Measurements from ENCODE around the gene LLGL2.

LLGL2 gene

GRCh38 chr17:75535871-75536270 is 10.4 kb downstream of the LLGL2 start:
- H3K4me3 ChIP-seq (ENCODE audit: low read depth, low read length), result no peak overlapping the region
- DNase-seq (ENCODE audit: low read depth), result no peak
- no peak for TF ChIP-seq CTCF (IDR thresholded peaks at IDR 0.05; ENCODE audit: control insufficient read depth, extremely low read depth, insufficient read depth)

DNA sequence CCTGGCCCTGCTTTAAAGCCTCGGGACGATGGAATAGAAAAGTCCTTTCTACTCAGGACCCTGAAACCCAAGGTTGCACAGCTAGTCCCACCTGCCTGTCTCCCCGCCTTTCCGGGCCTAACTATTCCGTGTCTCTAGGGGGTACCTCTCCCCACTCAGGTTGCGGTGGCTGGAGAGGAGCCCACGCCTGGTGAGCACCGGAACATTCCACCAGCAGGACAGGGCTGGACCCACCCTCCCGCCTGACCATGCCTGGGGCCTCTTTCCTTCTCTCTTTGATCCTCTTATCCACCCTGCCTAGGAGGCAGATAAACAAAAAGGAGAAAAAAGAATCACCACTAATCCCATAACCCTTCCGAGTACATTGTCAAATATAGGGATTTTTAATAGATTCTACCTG is 10.9 kb downstream of the LLGL2 start:
- no peak for TF ChIP-seq CTCF (IDR thresholded peaks at IDR 0.05; ENCODE audit: control insufficient read depth, extremely low read depth, insufficient read depth)
- DNase-seq (ENCODE audit: low read depth), result no peak

GRCh38 chr17:75539967-75540729 is 14.7 kb downstream of the LLGL2 start:
- H3K4me3 ChIP-seq (ENCODE audit: low read depth, low read length), result no peak overlapping the region
- no peak for DNase-seq (ENCODE audit: low read depth)
- no peak for TF ChIP-seq CTCF (IDR thresholded peaks at IDR 0.05; ENCODE audit: control insufficient read depth, extremely low read depth, insufficient read depth)

More for the DNA sequence above, 10.9 kb downstream of the LLGL2 start:
- H3K4me3 ChIP-seq (ENCODE audit: low read depth, low read length), result no peak overlapping the region

GRCh38 chr17:75540923-75541503 is 15.5 kb downstream of the LLGL2 start:
- no peak overlapping the region for H3K4me3 ChIP-seq (ENCODE audit: low read depth, low read length)
- DNase-seq (ENCODE audit: low read depth), result no peak
- no peak for TF ChIP-seq CTCF (IDR thresholded peaks at IDR 0.05; ENCODE audit: control insufficient read depth, extremely low read depth, insufficient read depth)

DNA sequence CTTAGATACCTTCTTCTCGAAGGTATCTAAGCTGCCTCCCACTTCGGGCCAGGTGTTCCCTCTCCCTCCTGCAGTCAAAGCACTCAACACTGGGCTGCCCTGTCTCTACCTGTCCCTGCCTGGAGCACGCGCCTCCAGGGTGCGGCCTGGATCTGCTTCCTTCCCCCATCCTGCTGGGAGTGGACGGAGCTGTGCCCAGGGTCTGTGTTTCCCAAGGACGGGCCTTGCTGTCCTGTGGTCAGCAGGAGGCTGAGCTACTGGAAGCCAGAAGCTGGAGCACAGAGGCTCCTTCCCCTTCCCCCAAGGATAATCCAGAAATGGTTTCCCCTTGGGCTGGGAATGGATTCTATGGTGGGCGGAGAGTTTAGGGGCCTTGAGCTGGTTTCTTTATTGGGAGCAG is 16.7 kb downstream of the LLGL2 start:
- no peak for TF ChIP-seq CTCF (IDR thresholded peaks at IDR 0.05; ENCODE audit: control insufficient read depth, extremely low read depth, insufficient read depth)

DNA sequence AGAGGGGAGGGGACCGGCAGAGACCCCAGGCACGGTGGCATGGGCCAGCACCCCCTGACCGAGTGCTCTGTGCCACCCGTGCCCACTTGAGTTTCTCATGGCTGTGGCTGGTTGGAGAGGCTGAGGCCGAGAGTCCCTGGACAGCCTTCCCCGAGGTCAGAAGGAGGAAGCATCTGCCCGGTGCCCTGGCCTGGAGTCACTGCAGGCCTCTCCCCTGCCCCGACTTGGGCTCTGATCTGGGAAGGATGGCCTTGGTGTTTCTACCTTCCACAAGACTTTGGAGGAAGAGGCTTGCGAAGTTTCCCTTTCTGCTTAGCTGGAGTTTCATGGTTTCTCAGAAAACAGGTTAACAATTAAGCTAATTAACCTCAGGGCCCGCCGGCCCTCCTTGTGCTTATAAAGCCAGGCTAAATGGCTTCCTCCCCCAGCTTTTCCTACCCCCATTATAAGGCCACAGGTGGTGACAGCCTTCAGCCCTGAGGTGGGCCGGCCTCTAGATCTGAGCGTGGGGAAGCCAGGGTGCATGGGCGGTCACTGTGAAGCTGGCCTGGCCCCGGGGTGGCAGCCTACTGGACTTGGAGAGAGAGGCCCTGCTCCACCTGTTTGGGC is 17.3 kb downstream of the LLGL2 start:
- no peak for TF ChIP-seq CTCF (IDR thresholded peaks at IDR 0.05; ENCODE audit: control insufficient read depth, extremely low read depth, insufficient read depth)
- H3K4me3 ChIP-seq (ENCODE audit: low read depth, low read length), result no peak overlapping the region
- no peak for DNase-seq (ENCODE audit: low read depth)

More for the DNA sequence above, 16.7 kb downstream of the LLGL2 start:
- no peak for DNase-seq (ENCODE audit: low read depth)
- H3K4me3 ChIP-seq (ENCODE audit: low read depth, low read length), result no peak overlapping the region

All from LNCaP clone FGC (cell line).